GM19463 (cell line): ENCODE measurements around the gene LZTS3.
"Not testable (repeated sequence)": the region's sequence is repeated elsewhere in the genome, so short reads cannot be mapped to it uniquely, and the experiment has no call there.

Source experiments
- ATAC-seq: cut with Tn5 transposase; IDR thresholded peaks from one replicate; pipeline ENCODE4 v1.9.1; 2021; ENCODE audit warnings: mild to moderate bottlenecking, moderate library complexity; ENCODE audit not compliant: unreplicated experiment

LZTS3 gene

GRCh38 chr20:3193806-3194616 lies 20.7 kb upstream of the LZTS3 start:
- ATAC-seq = no peak

GRCh38 chr20:3192226-3193015 lies 19.1 kb upstream of the LZTS3 start:
- no peak for ATAC-seq

- no peak for ATAC-seq
Observed at GRCh38 chr20:3190681-3191111, 17.3 kb upstream of the LZTS3 start.

- no peak for ATAC-seq
Observed at GRCh38 chr20:3189561-3190131, 16.3 kb upstream of the LZTS3 start.

- no peak for ATAC-seq
Observed at GRCh38 chr20:3188823-3189413, 15.6 kb upstream of the LZTS3 start.

- ATAC-seq = not testable (repeated sequence)
Observed at GRCh38 chr20:3187861-3188260, 14.5 kb upstream of the LZTS3 start.

- no peak for ATAC-seq
Observed at GRCh38 chr20:3183896-3184612, 10.7 kb upstream of the LZTS3 start.

- not testable (repeated sequence) for ATAC-seq
Observed at GRCh38 chr20:3182429-3182828, 9.1 kb upstream of the LZTS3 start.

- no peak for ATAC-seq
Observed at GRCh38 chr20:3181270-3181669, 7.9 kb upstream of the LZTS3 start.

GRCh38 chr20:3180319-3180718 lies 7.0 kb upstream of the LZTS3 start:
- ATAC-seq = no peak

- ATAC-seq = no peak
Observed at GRCh38 chr20:3177746-3178485, 4.6 kb upstream of the LZTS3 start.

GRCh38 chr20:3175270-3175669 lies 1.9 kb upstream of the LZTS3 start:
- ATAC-seq = no peak

- ATAC-seq = no peak
Observed at GRCh38 chr20:3174442-3175261, 1.3 kb upstream of the LZTS3 start.

GRCh38 chr20:3173610-3174441 lies 477 bp upstream of the LZTS3 start:
- ATAC-seq = peak; percentile 94

- no peak for ATAC-seq
Observed at GRCh38 chr20:3172126-3172932, 1.0 kb downstream of the LZTS3 start.

GRCh38 chr20:3171391-3172125 lies 1.8 kb downstream of the LZTS3 start:
- ATAC-seq = no peak
